ENCODE data around the gene IRF2BP2. TPM values are rescaled to one million over a fixed set of nuclear protein-coding genes. Genes with fewer than 3 reads are reported as not detected.

IRF2BP2 gene
- total RNA-seq, 2 donors from 2014 or later: 74.5 to 76.3 TPM

DNA sequence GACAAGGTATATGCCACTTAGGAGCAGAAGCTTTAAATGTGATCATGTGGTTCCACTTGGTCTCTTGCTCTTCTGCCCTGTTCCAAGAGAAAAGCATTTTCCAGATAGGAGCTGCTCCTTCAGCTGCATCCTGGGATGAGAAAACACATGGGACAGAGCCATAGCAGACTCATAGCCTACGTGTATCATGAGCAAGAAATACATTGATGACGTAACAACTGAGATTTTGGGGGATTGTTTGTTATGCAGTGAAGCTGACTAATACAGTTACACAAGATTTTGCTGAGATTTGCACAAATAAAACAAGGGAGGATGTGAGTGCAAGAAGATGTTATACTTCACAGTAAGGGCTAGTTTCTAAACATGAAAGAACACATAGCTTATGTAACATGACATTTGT lies 36.0 kb upstream of the IRF2BP2 start:
- H3K4me1 ChIP-seq: no peaks in the 10 kb centered on the region
- H3K9me3 ChIP-seq: no peaks in the 10 kb centered on the region
- no peaks in the 10 kb centered on the region for H3K36me3 ChIP-seq
- TF ChIP-seq, protein P1, sequence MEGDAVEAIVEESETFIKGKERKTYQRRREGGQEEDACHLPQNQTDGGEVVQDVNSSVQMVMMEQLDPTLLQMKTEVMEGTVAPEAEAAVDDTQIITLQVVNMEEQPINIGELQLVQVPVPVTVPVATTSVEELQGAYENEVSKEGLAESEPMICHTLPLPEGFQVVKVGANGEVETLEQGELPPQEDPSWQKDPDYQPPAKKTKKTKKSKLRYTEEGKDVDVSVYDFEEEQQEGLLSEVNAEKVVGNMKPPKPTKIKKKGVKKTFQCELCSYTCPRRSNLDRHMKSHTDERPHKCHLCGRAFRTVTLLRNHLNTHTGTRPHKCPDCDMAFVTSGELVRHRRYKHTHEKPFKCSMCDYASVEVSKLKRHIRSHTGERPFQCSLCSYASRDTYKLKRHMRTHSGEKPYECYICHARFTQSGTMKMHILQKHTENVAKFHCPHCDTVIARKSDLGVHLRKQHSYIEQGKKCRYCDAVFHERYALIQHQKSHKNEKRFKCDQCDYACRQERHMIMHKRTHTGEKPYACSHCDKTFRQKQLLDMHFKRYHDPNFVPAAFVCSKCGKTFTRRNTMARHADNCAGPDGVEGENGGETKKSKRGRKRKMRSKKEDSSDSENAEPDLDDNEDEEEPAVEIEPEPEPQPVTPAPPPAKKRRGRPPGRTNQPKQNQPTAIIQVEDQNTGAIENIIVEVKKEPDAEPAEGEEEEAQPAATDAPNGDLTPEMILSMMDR (IDR thresholded peaks at IDR 0.05): no peak
- DNase-seq (ENCODE audit: low spot score): no peak
- no peak overlapping the region for H3K27ac ChIP-seq
- H3K27me3 ChIP-seq: no peaks in the 10 kb centered on the region
- no peak overlapping the region for H3K4me3 ChIP-seq

DNA sequence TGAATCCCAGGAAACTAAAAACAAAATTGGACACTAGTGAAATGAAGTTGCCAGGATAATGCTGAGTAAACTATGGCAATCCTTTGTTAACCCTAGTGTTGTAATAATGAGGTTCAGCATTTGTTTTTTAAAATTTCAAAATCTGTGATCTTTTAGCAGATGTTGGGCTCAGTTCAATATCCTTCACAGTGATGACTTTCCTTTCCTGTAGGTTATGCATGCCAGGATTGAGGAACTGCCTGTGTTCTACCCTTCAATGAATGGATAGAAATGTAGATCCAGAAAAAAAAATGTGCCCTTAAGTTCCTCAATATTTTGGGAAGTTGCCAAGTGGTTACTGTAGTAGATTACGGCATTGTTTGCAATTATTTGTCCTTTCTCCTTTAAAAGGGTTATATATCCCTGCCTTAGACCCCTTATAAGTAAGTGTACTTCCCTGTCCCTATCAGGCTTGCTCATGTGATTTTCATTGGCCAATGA lies 35.5 kb upstream of the IRF2BP2 start:
- H3K36me3 ChIP-seq: no peaks in the 10 kb centered on the region
- H3K27me3 ChIP-seq: no peaks in the 10 kb centered on the region
- no peak overlapping the region for H3K4me3 ChIP-seq
- DNase-seq (ENCODE audit: low spot score): no peak
- H3K4me1 ChIP-seq: no peaks in the 10 kb centered on the region
- no peaks in the 10 kb centered on the region for H3K9me3 ChIP-seq
- H3K27ac ChIP-seq: no peak overlapping the region
- TF ChIP-seq, protein P1 (IDR thresholded peaks at IDR 0.05): no peak

DNA sequence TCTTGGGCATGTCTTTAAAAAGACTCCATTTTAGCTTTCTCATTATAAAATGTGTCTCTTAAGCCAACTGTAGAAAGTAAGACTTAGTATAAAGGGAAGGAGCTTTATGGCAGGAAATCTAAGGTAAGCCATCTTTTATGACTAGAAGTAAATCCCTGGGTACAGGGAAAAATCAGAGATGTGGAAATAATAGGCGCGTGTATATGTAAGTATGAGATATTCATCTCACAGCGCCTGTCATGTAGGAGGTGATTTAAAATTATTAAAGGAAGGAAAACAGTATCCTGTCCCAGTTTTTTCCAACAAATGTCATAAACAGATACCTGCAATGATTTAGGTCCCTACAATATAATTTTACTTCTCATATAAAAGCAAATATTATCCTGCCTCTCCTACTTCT lies 35.0 kb upstream of the IRF2BP2 start:
- Histone ChIP-seq H3K9me3 (no peaks in the 10 kb centered on the region), H3K27ac (no peak overlapping the region), H3K36me3 (no peaks in the 10 kb centered on the region), H3K4me1 (no peaks in the 10 kb centered on the region), H3K27me3 (no peaks in the 10 kb centered on the region), H3K4me3 (no peak overlapping the region)
- DNase-seq (ENCODE audit: low spot score): no peak
- TF ChIP-seq, protein P1 (IDR thresholded peaks at IDR 0.05): no peak

DNA sequence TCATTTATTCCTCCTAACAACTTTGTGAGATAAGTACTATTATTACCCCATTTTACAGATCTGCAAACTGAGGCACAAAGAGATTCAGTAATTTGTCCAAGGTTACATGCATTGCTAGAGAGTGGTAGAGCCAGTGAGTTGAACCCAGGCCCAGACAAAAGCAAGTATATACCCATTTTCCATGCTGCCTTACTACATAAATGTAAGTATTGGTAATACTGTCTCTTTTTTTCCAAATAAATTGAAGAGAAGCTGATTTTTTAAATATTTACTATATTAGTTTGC lies 33.8 kb upstream of the IRF2BP2 start:
- Histone ChIP-seq H3K36me3 (no peaks in the 10 kb centered on the region), H3K4me1 (no peaks in the 10 kb centered on the region), H3K9me3 (no peaks in the 10 kb centered on the region), H3K4me3 (no peak overlapping the region), H3K27me3 (no peaks in the 10 kb centered on the region), H3K27ac (no peak overlapping the region)
- TF ChIP-seq, protein P1 (IDR thresholded peaks at IDR 0.05): no peak
- DNase-seq (ENCODE audit: low spot score): no peak

DNA sequence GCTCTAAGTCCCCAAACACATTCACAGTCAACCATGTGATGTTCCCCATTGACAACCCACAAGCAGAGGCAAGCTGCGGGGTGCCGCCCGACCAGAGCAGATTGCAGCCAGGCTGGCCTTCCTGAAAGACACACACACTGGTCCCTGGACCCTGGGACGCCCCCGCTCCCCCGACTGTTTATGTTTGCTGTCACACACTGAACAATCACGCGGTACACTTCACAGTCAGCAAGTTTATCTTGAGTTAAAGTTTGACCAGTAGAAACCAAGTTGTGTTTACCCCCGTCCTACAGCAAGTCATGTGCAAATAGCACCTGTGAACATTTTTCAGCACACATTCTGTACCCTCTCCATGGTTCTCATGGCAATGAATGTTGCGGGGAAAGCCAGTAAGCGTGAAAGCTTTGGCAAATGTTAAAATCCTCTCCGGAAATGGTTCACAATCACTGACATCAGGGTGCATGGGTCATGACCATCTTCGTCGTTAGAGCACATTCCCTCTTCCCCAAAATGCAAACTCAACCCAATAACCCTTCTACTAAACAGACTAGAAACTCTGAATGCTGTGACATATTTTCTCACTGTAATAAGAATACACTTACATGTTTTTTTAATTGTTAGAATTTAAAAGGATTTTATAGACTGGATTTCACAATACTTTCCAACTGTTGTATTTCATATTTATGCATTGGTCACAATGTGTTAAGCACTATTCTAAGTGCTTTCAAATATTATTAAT lies 33.3 kb upstream of the IRF2BP2 start:
- no peaks in the 10 kb centered on the region for H3K4me1 ChIP-seq
- H3K36me3 ChIP-seq: no peaks in the 10 kb centered on the region
- no peaks in the 10 kb centered on the region for H3K9me3 ChIP-seq
- no peak for DNase-seq (ENCODE audit: low spot score)
- no peaks in the 10 kb centered on the region for H3K27me3 ChIP-seq
- TF ChIP-seq, protein P1 (IDR thresholded peaks at IDR 0.05): no peak
- no peak overlapping the region for H3K27ac ChIP-seq
- no peak overlapping the region for H3K4me3 ChIP-seq

DNA sequence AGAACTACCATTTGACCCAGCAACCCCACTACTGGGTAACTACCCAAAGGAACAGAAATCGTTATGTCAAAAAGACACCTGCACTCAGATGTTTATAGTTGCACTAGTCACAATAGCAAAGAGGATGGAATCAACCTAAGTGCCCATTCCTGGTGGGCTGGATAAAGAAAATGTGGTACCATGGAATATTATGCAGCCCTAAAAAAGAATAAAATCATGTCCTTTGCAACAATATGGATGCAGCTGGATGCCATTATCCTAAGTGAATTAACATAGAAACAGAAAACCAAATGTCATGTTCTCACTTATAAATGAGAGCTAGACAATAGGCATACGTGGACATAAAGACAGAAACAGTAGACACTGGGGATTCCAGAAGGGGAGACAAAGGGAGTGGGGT lies 32.5 kb upstream of the IRF2BP2 start:
- no peak overlapping the region for H3K4me3 ChIP-seq
- no peaks in the 10 kb centered on the region for H3K9me3 ChIP-seq
- TF ChIP-seq, protein P1 (IDR thresholded peaks at IDR 0.05): no peak
- no peaks in the 10 kb centered on the region for H3K36me3 ChIP-seq
- H3K4me1 ChIP-seq: no peaks in the 10 kb centered on the region
- no peaks in the 10 kb centered on the region for H3K27me3 ChIP-seq
- no peak overlapping the region for H3K27ac ChIP-seq
- DNase-seq (ENCODE audit: low spot score): no peak
